NCI-H1092 treated with DMSO at 0.1 percent for 48 hours (cell line): Measurements from ENCODE around the gene CARD6.
"Not testable (repeated sequence)": the region's sequence is repeated elsewhere in the genome, so short reads cannot be mapped to it uniquely, and the experiment has no call there.

ENCODE experiments used
- DNase-seq: peaks from one replicate; lab custom pipeline; 2025; lab: John Stamatoyannopoulos, UW

CARD6 gene, protein sequence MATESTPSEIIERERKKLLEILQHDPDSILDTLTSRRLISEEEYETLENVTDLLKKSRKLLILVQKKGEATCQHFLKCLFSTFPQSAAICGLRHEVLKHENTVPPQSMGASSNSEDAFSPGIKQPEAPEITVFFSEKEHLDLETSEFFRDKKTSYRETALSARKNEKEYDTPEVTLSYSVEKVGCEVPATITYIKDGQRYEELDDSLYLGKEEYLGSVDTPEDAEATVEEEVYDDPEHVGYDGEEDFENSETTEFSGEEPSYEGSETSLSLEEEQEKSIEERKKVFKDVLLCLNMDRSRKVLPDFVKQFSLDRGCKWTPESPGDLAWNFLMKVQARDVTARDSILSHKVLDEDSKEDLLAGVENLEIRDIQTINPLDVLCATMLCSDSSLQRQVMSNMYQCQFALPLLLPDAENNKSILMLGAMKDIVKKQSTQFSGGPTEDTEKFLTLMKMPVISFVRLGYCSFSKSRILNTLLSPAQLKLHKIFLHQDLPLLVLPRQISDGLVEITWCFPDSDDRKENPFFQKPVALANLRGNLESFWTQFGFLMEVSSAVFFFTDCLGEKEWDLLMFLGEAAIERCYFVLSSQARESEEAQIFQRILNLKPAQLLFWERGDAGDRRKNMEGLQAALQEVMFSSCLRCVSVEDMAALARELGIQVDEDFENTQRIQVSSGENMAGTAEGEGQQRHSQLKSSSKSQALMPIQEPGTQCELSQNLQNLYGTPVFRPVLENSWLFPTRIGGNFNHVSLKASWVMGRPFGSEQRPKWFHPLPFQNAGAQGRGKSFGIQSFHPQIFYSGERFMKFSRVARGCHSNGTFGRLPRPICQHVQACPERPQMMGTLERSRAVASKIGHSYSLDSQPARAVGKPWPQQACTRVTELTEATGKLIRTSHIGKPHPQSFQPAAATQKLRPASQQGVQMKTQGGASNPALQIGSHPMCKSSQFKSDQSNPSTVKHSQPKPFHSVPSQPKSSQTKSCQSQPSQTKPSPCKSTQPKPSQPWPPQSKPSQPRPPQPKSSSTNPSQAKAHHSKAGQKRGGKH

DNA sequence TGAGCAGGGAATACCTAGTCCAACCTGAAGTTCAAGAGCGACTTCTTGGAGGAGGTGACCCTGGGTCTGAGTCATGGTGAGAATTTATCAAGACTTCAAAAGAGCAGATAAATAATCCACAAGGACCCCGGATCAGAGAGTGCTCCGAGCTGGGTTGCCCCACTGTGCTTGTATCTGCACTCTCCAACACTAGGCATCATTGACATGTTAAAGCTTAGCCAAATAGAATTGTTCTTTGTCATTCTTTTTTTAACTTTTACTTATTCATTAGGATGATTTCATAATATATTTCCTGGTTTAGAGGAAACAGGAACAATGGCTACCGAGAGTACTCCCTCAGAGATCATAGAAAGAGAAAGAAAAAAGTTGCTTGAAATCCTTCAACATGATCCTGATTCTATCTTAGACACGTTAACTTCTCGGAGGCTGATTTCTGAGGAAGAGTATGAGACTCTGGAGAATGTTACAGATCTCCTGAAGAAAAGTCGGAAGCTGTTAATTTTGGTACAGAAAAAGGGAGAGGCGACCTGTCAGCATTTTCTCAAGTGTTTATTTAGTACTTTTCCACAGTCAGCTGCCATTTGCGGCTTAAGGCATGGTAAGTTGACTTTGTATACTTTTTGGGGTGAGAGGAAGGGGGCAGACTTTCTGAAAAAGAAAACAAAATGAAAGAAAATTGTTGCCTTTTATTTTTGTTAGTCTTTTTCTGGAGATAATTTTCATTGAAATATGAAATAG, at the start of gene CARD6:
CARD6 (plus strand) TSS at position 300 of the 738 bp plus-strand sequence; CDS start at position 316, 16 bp downstream.
- DNase-seq, result no peak

DNA sequence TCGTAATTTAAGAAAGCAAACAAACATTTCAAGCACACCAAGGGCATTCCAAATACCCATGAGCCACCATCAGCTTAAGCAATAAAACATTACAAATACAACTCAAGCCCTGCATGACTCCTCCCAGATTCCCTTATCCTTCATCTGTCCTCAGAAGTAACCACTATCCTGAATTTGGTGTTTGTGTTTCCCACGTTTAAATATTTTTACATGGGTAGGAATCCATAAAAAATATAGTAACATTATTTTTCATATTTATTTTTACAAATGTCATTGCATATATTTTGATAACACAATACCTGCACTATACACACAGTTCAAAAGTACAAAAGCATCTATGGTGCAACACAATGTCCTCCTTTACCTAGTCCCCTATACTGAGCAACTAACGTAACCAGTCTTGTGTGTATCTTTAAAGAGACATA, 49.4 kb upstream of the CARD6 start:
- DNase-seq, result no peak

DNA sequence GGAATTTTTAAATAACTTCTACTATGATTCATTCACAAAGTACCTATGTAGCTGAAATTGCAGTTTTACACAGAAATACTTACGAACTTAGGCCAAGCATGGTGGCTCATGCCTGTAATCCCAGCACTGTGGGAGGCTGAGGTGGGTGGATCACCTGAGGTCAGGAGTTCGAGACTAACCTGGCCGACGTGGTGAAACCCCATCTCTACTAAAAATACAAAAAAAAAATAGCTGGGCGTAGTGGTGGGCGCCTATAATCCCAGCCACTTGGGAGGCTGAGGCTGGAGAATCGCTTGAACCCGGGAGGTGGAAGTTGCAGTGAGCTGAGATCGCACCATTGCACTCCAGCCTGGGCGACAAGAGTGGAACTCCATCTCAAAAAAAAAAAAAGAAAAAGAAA, 48.5 kb upstream of the CARD6 start:
- DNase-seq, result not testable (repeated sequence)

DNA sequence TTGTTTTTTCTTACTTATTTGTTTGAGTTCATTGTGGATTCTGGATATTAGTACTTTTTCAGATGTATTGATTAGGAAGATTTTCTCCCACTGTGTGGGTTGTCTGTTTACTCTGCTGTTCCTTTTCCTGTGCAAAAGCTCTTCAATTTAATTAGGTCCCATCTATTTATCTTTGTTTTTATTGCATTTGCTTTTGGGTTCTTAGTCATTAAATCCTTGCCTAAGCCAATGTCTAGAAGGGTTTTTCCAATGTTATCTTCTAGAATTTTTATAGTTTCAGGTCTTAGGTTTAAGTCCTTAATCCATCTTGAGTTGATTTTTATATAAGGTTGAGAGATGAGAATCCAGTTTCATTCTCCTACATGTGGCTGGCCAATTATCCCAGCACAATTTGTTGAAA, 46.8 kb upstream of the CARD6 start:
- not testable (repeated sequence) for DNase-seq

DNA sequence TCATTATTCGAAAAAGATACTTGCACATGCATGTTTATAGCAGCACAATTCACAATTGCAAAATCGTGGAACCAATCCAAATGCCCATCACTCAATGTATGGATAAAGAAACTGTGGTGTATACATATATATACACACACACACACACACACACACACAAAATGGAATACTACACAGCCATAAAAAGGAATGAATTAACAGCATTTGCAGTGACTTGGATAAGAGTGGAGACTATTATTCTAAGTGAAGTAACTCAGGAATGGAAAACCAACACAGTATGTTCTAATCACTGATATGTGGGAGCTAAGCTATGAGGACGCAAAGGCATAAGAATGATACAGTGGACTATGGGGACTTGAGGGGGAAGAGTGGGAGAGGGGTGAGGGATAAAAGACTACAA, 46.3 kb upstream of the CARD6 start:
- DNase-seq, result not testable (repeated sequence)

DNA sequence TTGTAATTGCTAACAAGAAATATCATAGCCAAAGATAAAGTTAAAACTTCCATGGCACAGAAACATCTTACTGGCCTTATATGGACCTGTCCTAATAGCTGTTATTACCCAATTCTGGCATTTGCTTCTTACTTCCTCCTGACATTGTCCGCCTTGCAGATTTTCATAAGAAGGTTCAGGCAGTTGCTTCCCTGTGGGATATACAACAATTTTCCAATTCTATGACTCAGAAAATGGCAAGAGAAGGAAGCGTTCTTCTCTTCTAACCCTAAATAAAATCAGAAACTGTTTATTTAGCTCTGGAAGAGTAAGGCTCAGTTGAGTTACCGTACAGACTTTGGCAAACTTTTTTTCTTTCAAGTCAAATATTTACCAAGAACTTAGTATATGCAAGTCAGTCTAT, 44.7 kb upstream of the CARD6 start:
- no peak for DNase-seq

DNA sequence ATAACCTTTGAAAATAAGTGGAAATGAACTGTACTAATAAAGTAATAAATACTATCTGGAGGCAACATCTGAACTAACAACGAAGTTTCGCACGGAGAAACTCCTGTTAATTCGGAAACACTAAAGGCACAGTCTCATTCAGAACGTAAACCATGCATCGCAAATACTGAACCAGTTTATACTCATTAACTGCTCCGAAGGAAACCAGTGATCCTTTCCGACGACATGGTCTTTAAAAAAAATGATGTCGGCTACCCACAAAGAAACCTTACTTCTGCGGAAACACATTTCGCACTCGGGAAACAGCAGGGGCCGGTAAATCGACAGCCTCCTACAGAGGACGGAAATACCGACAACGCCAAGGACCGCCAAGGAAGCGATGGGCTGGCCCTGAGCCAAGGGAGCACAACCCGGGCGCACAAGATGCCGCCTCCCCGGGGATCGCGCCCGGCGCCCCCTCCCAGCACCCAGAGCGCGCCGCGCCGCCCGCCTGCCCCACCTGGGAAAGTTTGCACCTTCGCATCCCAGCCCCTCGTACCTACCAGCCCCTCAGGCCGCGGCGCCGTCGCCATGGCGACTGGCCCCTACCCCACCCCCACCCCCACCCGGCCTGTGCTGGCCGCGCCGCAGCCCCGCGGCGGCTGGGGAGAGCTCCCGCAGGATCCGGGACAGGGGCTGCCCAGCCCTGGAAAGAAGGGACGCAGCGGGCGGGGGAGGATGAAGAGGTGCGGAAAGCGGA, 43.7 kb upstream of the CARD6 start:
- DNase-seq, result peak; percentile 56

DNA sequence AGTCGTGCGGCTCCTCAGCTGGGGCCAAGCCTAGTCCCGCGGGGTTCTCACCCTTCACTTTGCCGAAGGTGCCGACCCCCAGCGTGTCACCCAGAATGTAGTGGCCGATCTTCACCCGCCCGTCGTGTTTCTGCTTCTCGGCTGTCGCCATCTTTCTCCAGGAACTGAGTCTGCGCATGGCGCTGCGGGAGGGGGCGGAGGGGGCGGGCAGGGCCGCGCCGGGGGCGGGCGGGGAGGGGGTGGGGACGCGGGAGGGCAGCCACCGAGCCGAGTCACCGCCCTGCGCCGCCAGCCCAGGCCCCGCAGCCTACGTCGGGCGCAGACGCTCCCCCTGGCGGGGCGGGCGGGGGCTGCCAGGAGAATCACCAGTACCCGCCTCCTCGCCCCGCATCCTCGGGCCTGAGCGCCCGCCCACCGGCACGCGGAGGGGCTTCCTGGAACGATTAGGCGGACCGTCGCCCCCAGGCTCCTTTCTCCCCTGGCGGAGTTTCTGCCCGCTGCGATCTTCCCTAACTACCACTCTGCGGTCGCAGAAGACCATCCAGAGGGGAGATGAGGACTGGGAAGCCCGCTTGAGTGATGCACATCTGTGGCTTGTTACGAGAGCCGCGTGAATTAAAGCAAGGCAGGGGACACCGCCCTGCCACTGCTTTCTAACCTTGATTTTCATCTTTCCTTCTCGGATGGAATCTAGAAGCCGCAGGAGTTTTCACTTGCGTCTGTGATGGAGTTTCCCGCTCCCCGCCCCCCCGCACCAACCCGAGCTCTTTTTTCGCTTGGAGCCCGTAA, 43.0 kb upstream of the CARD6 start, which contains the start of gene PRKAA1:
PRKAA1 (minus strand) TSS at position 363 of the 789 bp plus-strand sequence; CDS start at position 178, 185 bp downstream.
- DNase-seq, result peak; percentile 89

DNA sequence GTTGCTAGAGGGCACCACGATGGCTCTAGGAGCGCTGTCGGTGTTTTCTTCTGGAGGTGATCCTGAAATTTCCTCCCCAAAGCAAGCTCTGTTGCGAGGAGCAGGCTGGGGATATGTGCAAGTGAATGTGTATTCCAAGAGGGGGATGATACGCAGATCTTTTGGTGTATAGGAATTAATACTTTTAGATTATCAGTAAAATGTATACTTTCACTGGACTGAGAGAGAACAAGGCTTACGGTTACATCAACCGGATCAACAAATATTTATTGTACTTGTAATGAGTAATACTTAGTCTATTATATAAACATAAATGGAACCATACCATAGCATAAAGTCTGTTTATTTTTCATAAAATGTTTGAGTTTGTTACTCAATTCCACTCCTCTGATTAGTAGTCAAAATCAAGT, 42.4 kb upstream of the CARD6 start:
- peak; percentile 62 for DNase-seq

DNA sequence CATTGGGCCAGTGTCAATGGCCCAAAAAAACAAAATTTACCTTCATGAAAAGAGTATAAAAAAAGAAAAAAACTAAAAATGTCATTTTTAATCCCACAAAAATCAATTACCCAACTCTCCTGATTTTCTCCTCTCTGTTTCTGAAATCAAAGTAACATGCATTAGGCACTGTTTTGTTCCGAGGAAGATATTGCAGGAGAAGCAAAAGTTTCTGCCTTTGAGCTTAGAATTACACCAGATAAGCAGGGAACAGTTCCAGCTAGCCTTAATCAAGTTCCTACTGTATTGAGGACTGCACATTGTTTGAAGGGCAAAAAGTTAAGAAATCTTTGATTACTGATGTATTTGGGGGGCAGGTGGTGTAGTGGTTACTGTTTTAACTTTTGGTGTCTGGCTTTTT, 41.9 kb upstream of the CARD6 start:
- no peak for DNase-seq

DNA sequence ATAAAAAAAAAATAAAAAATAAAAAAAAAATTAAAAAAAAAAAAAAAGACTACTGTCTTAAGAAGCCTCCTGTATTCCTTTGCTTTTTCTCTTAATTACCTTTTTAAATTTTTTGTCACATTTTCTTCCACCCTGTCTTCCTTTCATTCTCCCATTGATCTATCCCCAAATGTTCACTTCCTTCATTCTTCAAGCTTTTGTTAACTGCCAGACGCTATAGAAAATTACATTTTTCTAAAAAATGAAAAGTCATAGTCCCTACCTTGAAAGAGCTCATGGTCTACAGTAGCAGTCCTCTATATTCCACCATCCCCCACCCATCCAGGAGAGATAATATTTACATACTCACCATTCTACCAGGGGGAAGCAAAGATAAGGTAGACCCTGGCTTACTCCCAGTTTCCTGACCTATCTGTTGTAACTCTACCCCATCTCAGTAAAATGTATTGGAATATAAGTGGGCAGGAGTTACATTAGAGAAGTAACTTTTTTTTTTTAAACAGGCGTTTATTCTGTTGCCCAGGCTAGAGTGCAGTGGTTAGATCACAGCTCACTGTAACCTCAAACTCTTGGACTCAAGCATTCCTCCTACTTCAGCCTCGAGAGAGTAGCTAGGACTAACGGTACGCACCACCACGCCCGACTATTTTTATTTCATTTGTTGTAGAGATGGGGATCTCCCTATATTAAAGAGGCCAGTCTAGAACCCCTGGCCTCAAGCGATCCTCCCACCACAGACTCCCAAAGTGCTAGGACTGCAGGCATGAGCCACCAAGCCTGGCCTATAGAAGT, 39.2 kb upstream of the CARD6 start:
- no peak for DNase-seq

DNA sequence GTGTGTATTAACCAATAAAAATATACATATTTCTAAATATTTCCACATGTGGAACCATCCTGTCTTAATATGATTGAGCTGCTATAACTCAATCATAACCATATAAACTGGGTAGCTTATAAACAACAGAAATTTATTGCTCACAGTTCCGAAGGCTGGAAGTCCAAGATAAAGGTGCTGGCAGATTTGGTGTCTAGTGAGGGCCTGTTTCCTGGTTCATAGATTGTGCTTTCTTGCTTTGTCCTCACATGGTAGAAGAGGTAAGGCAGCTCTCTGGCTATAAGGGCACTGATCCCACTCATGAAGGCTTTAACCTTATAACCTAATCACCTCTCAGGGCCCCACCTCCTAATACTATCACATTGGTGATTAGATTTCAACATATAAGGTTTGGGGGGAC, 29.0 kb upstream of the CARD6 start:
- DNase-seq, result no peak

DNA sequence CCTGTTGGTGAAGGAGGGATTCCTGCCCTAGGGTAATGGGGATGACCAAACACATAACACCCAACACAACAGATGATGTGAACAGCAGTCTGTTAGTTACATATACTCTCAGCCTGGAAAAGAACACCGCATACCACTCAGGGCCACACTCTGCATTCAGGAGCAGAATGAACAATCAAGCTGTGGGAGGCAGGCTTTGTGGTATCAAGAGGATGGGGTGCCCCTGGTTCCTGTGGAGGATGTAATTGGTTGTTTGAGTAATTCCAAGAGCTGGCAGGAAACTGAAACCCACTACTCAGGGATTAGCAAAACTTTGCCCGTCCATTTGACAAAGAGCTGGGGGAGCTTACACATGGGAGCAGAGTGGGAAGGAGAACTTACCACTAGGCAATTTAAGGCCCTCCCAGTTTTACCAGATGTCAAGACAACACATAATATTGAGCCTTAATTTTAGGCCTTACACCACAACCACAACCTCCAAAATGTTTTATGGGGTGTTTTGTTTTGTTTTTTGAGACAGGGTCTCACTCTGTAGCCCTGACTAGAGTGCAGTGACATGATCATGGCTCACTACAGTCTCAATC, 27.4 kb upstream of the CARD6 start:
- no peak for DNase-seq

DNA sequence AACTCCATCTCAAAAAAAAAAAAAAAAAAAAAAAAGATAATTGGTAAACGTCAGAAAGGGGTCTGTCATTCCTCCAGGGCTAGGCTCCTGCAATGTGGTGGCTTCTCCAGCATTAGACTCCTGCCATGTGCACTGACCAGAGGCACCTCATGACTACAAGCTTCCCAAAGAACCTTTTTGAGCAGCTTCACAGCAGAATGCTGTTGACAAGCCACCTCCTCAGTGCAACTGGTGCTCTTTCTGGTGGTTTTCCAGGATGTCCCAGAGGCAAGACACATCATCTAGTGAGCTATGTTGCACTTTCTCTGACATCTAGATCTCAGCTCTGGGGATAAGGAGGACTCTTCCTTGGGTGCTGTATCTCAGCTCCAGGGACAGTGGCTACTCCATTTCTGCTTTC, 17.7 kb upstream of the CARD6 start:
- DNase-seq, result no peak

DNA sequence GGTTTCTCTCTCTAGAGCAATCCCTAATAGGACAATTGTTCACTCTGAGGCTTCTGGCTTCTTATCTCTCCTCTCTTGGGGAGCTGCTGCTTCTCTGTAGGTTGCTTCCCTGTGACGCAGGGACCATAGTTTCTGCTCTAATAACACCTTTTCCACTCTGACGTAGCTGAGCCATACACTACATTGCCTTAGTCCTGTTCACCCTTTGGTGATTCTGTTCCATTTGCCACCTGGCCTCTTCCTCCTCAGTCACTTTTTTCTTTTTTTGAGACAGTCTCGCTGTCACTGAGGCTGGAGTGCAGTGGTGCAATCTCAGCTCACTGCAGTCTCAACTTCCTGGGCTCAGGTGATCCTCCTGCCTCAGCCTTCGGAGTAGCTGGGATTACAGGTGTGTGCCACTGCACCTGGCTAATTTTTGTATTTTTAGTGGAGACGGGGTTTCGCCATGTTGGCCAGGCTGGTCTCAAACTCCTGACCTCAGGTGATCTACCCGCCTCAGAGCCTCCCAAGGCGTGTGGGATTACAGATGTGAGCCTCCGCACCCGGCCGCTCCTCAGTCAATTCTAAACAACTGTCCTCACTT, 15.6 kb upstream of the CARD6 start:
- not testable (repeated sequence) for DNase-seq

DNA sequence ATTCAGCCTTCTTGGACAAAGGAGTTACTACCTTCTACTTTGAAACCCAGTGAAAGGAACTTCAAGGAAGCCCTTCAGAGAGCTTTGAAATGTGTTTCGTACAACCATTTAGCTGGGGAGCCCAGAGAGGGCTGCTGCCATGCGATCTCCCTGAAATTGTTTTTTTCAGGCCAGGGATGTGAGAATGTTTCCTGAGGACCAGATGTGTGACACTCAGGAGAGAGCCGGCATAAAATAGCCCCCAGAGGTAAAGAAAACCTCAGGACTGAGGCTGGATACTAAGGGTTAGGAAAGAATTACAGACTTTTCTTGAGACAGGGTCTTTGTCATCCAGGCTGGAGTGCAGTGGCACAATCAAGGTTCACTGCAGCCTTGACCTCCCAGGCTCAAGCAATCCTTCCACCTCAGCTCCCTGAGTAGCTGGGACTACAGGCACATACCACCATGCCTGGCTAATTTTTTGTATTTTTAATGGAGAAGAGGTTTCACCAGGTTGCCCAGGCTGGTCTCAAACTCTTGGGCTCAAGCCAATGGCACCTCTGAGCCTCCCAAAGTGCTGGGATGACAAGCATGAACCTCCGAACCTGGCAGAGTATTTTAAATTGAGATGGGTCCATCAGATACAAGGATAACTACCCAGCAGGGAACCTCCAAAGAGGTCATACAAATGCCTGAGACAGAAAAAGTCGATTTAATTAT, 14.5 kb upstream of the CARD6 start:
- DNase-seq, result no peak

DNA sequence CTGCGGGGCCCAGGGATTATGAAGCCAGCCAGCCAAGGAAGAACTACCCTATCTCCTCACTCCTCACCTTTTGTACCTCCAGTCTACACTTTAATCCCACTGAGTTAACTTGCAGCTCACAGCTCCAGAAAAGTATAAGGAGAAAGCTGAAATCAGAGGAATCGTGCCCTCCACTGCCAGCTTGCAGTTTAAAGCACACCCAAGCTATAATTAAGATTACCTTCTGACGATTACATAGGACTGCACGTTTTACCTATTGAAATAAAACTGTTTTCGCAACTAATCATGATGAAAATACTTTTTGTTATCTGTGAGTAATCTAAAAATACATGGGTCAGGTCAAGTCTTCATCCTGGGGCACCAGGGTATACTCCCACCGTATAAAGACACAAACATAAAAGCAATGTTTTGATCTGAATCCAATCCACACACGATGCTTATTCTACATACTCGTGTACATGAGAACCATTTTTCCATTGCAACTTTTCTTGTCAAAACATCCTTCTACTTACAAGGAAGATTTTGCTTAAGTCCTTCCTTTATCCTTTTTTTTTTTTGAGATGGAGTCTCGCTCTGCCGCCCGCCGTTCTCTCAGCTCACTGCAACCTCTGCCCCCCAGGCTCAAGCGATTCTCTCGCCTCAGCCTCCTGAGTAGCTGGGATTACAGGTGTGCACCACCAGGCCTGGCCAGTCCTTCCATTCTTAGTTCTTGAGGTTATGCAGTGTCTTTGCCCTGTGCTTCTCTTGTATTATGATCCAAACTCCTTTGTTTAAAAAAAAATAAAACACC, 13.8 kb upstream of the CARD6 start:
- DNase-seq, result no peak
